ENCODE results near the gene CBARP.

GRCh38 chr19:1266129-1266915 is 28.5 kb upstream of the CBARP start:
- no peak for TF ChIP-seq CTCF (IDR thresholded peaks at IDR 0.05)
- TF ChIP-seq POLR2AphosphoS5 (IDR thresholded peaks at IDR 0.05; ENCODE audit: insufficient read depth in 1 of 2, low read depth in 1 of 2), result peak; percentile 18 to 86
